ENCODE measurements around the gene GALT.

Gene GALT

GRCh38 chr9:34684816-34685215, 38.3 kb downstream of the GALT start:
- Histone ChIP-seq H3K27me3 (ENCODE audit: control insufficient read depth, insufficient read depth, low read length) (no peaks in the 10 kb centered on the region), H3K27ac (no peak overlapping the region), H2AFZ (no peak overlapping the region), H3K9ac (no peak overlapping the region), H3K36me3 (ENCODE audit: control insufficient read depth, insufficient read depth, low read length) (no peaks in the 10 kb centered on the region), H3K4me2 (ENCODE audit: low read length) (no peak overlapping the region), H3K9me3 (ENCODE audit: control insufficient read depth, low read length) (no peaks in the 10 kb centered on the region), H3K79me2 (no peaks in the 10 kb centered on the region), H3K4me1 (no peaks in the 10 kb centered on the region), H3K4me3 (ENCODE audit: low read depth, low read length) (no peak overlapping the region)
- TF ChIP-seq, protein P1, sequence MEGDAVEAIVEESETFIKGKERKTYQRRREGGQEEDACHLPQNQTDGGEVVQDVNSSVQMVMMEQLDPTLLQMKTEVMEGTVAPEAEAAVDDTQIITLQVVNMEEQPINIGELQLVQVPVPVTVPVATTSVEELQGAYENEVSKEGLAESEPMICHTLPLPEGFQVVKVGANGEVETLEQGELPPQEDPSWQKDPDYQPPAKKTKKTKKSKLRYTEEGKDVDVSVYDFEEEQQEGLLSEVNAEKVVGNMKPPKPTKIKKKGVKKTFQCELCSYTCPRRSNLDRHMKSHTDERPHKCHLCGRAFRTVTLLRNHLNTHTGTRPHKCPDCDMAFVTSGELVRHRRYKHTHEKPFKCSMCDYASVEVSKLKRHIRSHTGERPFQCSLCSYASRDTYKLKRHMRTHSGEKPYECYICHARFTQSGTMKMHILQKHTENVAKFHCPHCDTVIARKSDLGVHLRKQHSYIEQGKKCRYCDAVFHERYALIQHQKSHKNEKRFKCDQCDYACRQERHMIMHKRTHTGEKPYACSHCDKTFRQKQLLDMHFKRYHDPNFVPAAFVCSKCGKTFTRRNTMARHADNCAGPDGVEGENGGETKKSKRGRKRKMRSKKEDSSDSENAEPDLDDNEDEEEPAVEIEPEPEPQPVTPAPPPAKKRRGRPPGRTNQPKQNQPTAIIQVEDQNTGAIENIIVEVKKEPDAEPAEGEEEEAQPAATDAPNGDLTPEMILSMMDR (IDR thresholded peaks at IDR 0.05) = no peak

DNA sequence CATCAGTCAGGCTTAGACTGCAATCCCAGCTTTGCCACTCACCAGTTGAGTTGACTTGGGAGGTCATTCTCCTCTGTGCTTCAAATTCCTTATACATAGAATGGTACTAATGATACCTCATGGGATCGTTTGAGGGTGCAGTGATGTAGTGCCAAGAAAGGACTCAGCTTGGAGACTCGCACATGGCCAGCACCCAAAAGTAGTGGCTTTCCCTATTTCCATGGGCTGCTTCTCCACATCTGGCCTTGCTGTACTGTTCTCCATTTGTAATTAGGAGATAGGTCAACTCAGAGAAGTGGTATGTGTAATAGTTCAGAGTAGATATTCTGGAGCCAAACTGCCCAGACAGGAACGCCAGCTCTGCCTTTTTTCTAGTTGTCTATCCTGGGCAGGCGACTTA, 39.1 kb downstream of the GALT start:
- H3K4me2 ChIP-seq (ENCODE audit: low read length) = no peak overlapping the region
- H3K4me1 ChIP-seq = no peaks in the 10 kb centered on the region
- no peak overlapping the region for H3K27ac ChIP-seq

GRCh38 chr9:34686231-34686630, 39.8 kb downstream of the GALT start:
- Histone ChIP-seq H3K9ac (no peak overlapping the region), H3K27ac (no peak overlapping the region), H3K9me3 (ENCODE audit: control insufficient read depth, low read length) (no peaks in the 10 kb centered on the region), H3K4me1 (no peaks in the 10 kb centered on the region), H3K4me2 (ENCODE audit: low read length) (no peak overlapping the region), H3K4me3 (ENCODE audit: low read depth, low read length) (no peak overlapping the region), H3K27me3 (ENCODE audit: control insufficient read depth, insufficient read depth, low read length) (no peaks in the 10 kb centered on the region), H3K79me2 (no peaks in the 10 kb centered on the region), H3K36me3 (ENCODE audit: control insufficient read depth, insufficient read depth, low read length) (no peaks in the 10 kb centered on the region), H2AFZ (no peak overlapping the region)
- TF ChIP-seq, protein P1 (IDR thresholded peaks at IDR 0.05) = no peak

More for the DNA sequence above, 39.1 kb downstream of the GALT start:
- Histone ChIP-seq H3K4me3 (ENCODE audit: low read depth, low read length) (no peak overlapping the region), H3K36me3 (ENCODE audit: control insufficient read depth, insufficient read depth, low read length) (no peaks in the 10 kb centered on the region), H3K9ac (no peak overlapping the region), H3K79me2 (no peaks in the 10 kb centered on the region), H3K9me3 (ENCODE audit: control insufficient read depth, low read length) (no peaks in the 10 kb centered on the region), H3K27me3 (ENCODE audit: control insufficient read depth, insufficient read depth, low read length) (no peaks in the 10 kb centered on the region), H2AFZ (no peak overlapping the region)
- TF ChIP-seq, protein P1 (IDR thresholded peaks at IDR 0.05) = no peak

GRCh38 chr9:34686732-34687131, 40.3 kb downstream of the GALT start:
- Histone ChIP-seq H3K4me1 (no peaks in the 10 kb centered on the region), H3K4me3 (ENCODE audit: low read depth, low read length) (no peak overlapping the region), H3K9me3 (ENCODE audit: control insufficient read depth, low read length) (no peaks in the 10 kb centered on the region), H3K27me3 (ENCODE audit: control insufficient read depth, insufficient read depth, low read length) (no peaks in the 10 kb centered on the region), H3K9ac (no peak overlapping the region), H3K4me2 (ENCODE audit: low read length) (no peak overlapping the region), H2AFZ (no peak overlapping the region), H3K36me3 (ENCODE audit: control insufficient read depth, insufficient read depth, low read length) (no peaks in the 10 kb centered on the region), H3K27ac (no peak overlapping the region), H3K79me2 (no peaks in the 10 kb centered on the region)
- TF ChIP-seq, protein P1 (IDR thresholded peaks at IDR 0.05) = no peak

DNA sequence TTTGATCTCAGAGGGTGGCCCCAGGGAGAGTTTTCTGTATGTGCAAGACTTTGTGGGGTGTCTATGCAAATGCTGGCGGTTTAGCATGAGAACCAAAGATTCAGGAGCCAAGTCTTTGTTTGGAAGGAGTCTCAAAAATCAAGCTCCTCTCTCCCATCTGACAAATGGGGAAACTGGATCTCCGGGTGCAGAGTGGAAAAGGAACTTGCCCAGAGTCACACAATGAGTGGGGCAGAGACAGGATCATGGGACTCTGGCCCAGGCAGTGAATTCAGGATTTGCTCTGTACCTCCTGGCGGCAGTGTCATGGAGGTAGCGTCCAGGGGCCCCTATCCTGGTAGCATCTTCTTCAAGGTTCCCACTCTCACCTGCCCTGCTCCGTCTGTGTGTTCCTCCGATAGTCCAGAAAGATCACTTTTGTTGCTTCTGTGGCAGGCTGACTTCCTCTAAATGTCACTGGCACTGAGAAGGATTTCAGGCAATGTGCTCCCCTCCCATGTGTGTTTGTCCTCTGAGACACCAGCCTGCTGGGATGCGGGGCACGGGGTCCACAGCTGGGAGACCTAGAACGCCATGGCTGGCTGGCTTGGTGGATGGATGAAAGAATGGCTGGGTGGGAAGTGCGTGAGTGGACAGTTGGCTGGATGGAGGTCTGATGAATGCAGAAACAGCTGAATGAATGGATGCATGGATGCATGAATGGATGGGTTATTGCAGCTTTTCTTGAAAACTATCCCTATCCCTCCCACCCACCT, 41.0 kb downstream of the GALT start:
- Histone ChIP-seq H3K27ac (no peak overlapping the region), H3K4me3 (ENCODE audit: low read depth, low read length) (no peak overlapping the region), H3K4me2 (ENCODE audit: low read length) (no peak overlapping the region), H3K9ac (no peak overlapping the region), H3K27me3 (ENCODE audit: control insufficient read depth, insufficient read depth, low read length) (no peaks in the 10 kb centered on the region), H3K9me3 (ENCODE audit: control insufficient read depth, low read length) (no peaks in the 10 kb centered on the region), H3K79me2 (no peaks in the 10 kb centered on the region), H2AFZ (no peak overlapping the region), H3K4me1 (no peaks in the 10 kb centered on the region), H3K36me3 (ENCODE audit: control insufficient read depth, insufficient read depth, low read length) (no peaks in the 10 kb centered on the region)
- TF ChIP-seq, protein P1 (IDR thresholded peaks at IDR 0.05) = no peak

Data from parathyroid adenoma (tissue), 2 donors.